HG03064 (cell line): ENCODE data around the gene ST6GALNAC4.

Source experiments
- ATAC-seq: cut with Tn5 transposase; IDR thresholded peaks from one replicate; pipeline ENCODE4 v1.9.1; 2021; ENCODE audit warnings: low read depth; ENCODE audit not compliant: unreplicated experiment

Gene ST6GALNAC4

GRCh38 chr9:127931092-127931881 lies 14.4 kb upstream of the ST6GALNAC4 start:
- ATAC-seq: no peak

- no peak for ATAC-seq
Measured at GRCh38 chr9:127930231-127931091, 13.6 kb upstream of the ST6GALNAC4 start, which contains the start of gene PIP5KL1. PIP5KL1 (minus strand) TSS chr9:127930777; CDS start chr9:127930752, 25 bp downstream.

GRCh38 chr9:127929625-127929979 lies 12.8 kb upstream of the ST6GALNAC4 start:
- ATAC-seq: no peak

GRCh38 chr9:127928676-127929624 lies 12.1 kb upstream of the ST6GALNAC4 start:
- no peak for ATAC-seq

- ATAC-seq: no peak
Measured at GRCh38 chr9:127927988-127928675, 11.3 kb upstream of the ST6GALNAC4 start.

GRCh38 chr9:127927201-127927987 lies 10.6 kb upstream of the ST6GALNAC4 start:
- no peak for ATAC-seq

GRCh38 chr9:127926906-127927200 lies 10.0 kb upstream of the ST6GALNAC4 start:
- ATAC-seq: no peak

GRCh38 chr9:127925959-127926905 lies 9.4 kb upstream of the ST6GALNAC4 start:
- no peak for ATAC-seq

- ATAC-seq: no peak
Measured at GRCh38 chr9:127924736-127925444, 8.0 kb upstream of the ST6GALNAC4 start.

GRCh38 chr9:127923771-127924170 lies 6.9 kb upstream of the ST6GALNAC4 start:
- ATAC-seq: no peak

- no peak for ATAC-seq
Measured at GRCh38 chr9:127923046-127923445, 6.2 kb upstream of the ST6GALNAC4 start.

GRCh38 chr9:127921557-127922120 lies 4.8 kb upstream of the ST6GALNAC4 start:
- no peak for ATAC-seq

- ATAC-seq: no peak
Measured at GRCh38 chr9:127920794-127921193, 4.0 kb upstream of the ST6GALNAC4 start.

GRCh38 chr9:127919253-127919815 lies 2.5 kb upstream of the ST6GALNAC4 start:
- ATAC-seq: no peak

- ATAC-seq: no peak
Measured at GRCh38 chr9:127918183-127919107, 1.6 kb upstream of the ST6GALNAC4 start.

GRCh38 chr9:127917603-127918002 lies 762 bp upstream of the ST6GALNAC4 start:
- no peak for ATAC-seq
